H1 (cell line): ENCODE data around the gene CLUH. TPM values are rescaled to one million over a fixed set of nuclear protein-coding genes. Genes with fewer than 3 reads are reported as not detected.

Source experiments
- CTCF ChIA-PET: fragments of 300-600 bp; sonication (Branson Sonifier 250); formaldehyde crosslinking; loops from one replicate; lab custom pipeline; 2021; ENCODE audit not compliant: partially characterized antibody; lab: Charles Lee
- POLR2A ChIA-PET: fragments of 300-600 bp; sonication (Branson Sonifier 250); formaldehyde crosslinking; loops from one replicate; lab custom pipeline; 2021; ENCODE audit warnings: inconsistent platforms; ENCODE audit not compliant: partially characterized antibody; lab: Charles Lee
- DNase-seq, 2 experiments: peaks; one replicate each; pipeline versions ENCODE4 v3.0.0 to v3.0.0-alpha.2; 2010 to 2022; ENCODE audit warnings: low spot score in 2 of 2, low read depth in 1 of 2, mixed read lengths in 1 of 2
- FAIRE-seq: peaks from 2 replicates; lab custom pipeline; 2011; peaks lifted over from hg19 to GRCh38; lab: Jason Lieb, UNC
- H2AFZ ChIP-seq: 2 replicates; pipeline ENCODE4 v1.8.1; 2012; ENCODE audit warnings: low read length, inconsistent platforms
- H2AK5ac ChIP-seq: 2 replicates; pipeline ENCODE4 v1.6.1; 2013; ENCODE audit warnings: low read depth, low read length
- H2BK120ac ChIP-seq: replicated peaks from 2 replicates; pipeline ENCODE3; 2013; ENCODE audit warnings: low read depth, low read length, inconsistent platforms
- H2BK12ac ChIP-seq: 2 replicates; pipeline ENCODE4 v1.6.1; 2013; ENCODE audit warnings: low read depth, low read length
- H2BK15ac ChIP-seq: 2 replicates; pipeline ENCODE4 v1.6.1; 2013; ENCODE audit warnings: low read length
- H2BK20ac ChIP-seq: 2 replicates; pipeline ENCODE4 v1.6.1; 2013; ENCODE audit warnings: low read length
- H2BK5ac ChIP-seq: 2 replicates; pipeline ENCODE4 v1.6.1; 2013; ENCODE audit warnings: low read depth, low read length
- H3K14ac ChIP-seq: 2 replicates; pipeline ENCODE4 v1.6.1; 2013; ENCODE audit warnings: inconsistent platforms; ENCODE audit not compliant: insufficient read length
- H3K18ac ChIP-seq: 2 replicates; pipeline ENCODE4 v1.6.1; 2013; ENCODE audit warnings: low read length; ENCODE audit errors: extremely low read depth
- H3K23ac ChIP-seq: 2 replicates; pipeline ENCODE4 v1.6.1; 2013; ENCODE audit warnings: inconsistent platforms; ENCODE audit not compliant: insufficient read length
- H3K23me2 ChIP-seq: 2 replicates; pipeline ENCODE4 v1.6.1; 2013; ENCODE audit warnings: low read depth, low read length
- H3K27ac ChIP-seq: 2 replicates; pipeline ENCODE4 v1.6.1; 2011; ENCODE audit warnings: low read depth, low read length, inconsistent platforms
- H3K27me3 ChIP-seq, 4 experiments: replicated peaks in 1 of 4; 1 replicate in 1 of 4; 2 replicates in 3 of 4; pipeline versions ENCODE4 v1.6.1 to v1.8.1; 2011 to 2013; ENCODE audit warnings: low read length in 3 of 4, mild to moderate bottlenecking in 3 of 4, inconsistent platforms in 2 of 4, mixed read lengths in 2 of 4, moderate library complexity in 1 of 4; ENCODE audit not compliant: control insufficient read depth in 3 of 4, insufficient read depth in 3 of 4; ENCODE audit errors: extremely low read depth in 1 of 4
- H3K36me3 ChIP-seq, 4 experiments: 2 replicates each; pipeline versions ENCODE4 v1.6.1 to v1.8.1; 2011 to 2013; ENCODE audit warnings: mild to moderate bottlenecking in 4 of 4, low read length in 3 of 4, moderate library complexity in 2 of 4, control low read depth in 1 of 4, inconsistent platforms in 1 of 4; ENCODE audit not compliant: insufficient read depth in 4 of 4, control insufficient read depth in 2 of 4
- H3K4ac ChIP-seq: replicated peaks from 2 replicates; pipeline ENCODE3; 2013; ENCODE audit warnings: low read length, low read depth, mixed read lengths, inconsistent platforms; ENCODE audit not compliant: insufficient read length
- H3K4me1 ChIP-seq, 4 experiments: replicated peaks in 1 of 4; 1 replicate in 1 of 4; 2 replicates in 3 of 4; pipeline versions ENCODE4 v1.6.1 to v1.8.1; 2011 to 2013; ENCODE audit warnings: low read length in 3 of 4, inconsistent platforms in 2 of 4, mixed read lengths in 1 of 4; ENCODE audit not compliant: insufficient read depth in 4 of 4, control insufficient read depth in 3 of 4
- H3K4me2 ChIP-seq, 2 experiments: 2 replicates each; pipeline versions ENCODE4 v1.6.1 to v1.8.1; 2011 to 2013; ENCODE audit warnings: low read depth in 2 of 2, low read length in 2 of 2, control low read depth in 1 of 2, inconsistent platforms in 1 of 2, mild to moderate bottlenecking in 1 of 2; ENCODE audit not compliant: insufficient read depth in 1 of 2
- H3K4me3 ChIP-seq, 4 experiments: fragments of 200-600, 300-600 bp in 1 of 4; sonication (generic), shearing (Covaris generic), sonication (Bioruptor Twin) in 1 of 4; 2 replicates each; pipeline versions ENCODE4 v1.5.1 to v1.8.1; 2011 to 2016; ENCODE audit warnings: low read length in 4 of 4, low read depth in 3 of 4, control low read depth in 2 of 4, inconsistent platforms in 2 of 4, mild to moderate bottlenecking in 2 of 4, mixed read lengths in 1 of 4, moderate library complexity in 1 of 4; ENCODE audit not compliant: insufficient read depth in 2 of 4; ENCODE audit errors: extremely low read depth in 1 of 4
- H3K56ac ChIP-seq: replicated peaks from 2 replicates; pipeline ENCODE3; 2013; ENCODE audit warnings: low read depth, mild to moderate bottlenecking, mixed read lengths, low read length, inconsistent platforms; ENCODE audit not compliant: insufficient read length
- H3K79me1 ChIP-seq: 2 replicates; pipeline ENCODE4 v1.6.1; 2013; ENCODE audit warnings: low read depth, low read length, control low read depth
- H3K79me2 ChIP-seq, 2 experiments: 2 replicates each; pipeline versions ENCODE4 v1.6.1 to v1.8.1; 2012 to 2013; ENCODE audit warnings: low read length in 2 of 2, mild to moderate bottlenecking in 2 of 2, inconsistent platforms in 1 of 2; ENCODE audit not compliant: insufficient read depth in 2 of 2, control insufficient read depth in 1 of 2
- H3K9ac ChIP-seq, 4 experiments: replicated peaks in 1 of 4; 1 replicate in 1 of 4; 2 replicates in 3 of 4; pipeline versions ENCODE4 v1.6.1 to v1.8.1; 2011 to 2013; ENCODE audit warnings: low read depth in 3 of 4, low read length in 3 of 4, control low read depth in 2 of 4, mild to moderate bottlenecking in 2 of 4, moderate library complexity in 2 of 4, inconsistent platforms in 1 of 4; ENCODE audit errors: extremely low read depth in 1 of 4
- H3K9me3 ChIP-seq, 2 experiments: 2 replicates each; pipeline versions ENCODE4 v1.6.1 to v1.8.1; 2012 to 2013; ENCODE audit warnings: mild to moderate bottlenecking in 2 of 2, moderate library complexity in 2 of 2, control low read depth in 1 of 2, inconsistent platforms in 1 of 2, low read depth in 1 of 2, low read length in 1 of 2, mixed read lengths in 1 of 2; ENCODE audit not compliant: insufficient read depth in 2 of 2
- H4K20me1 ChIP-seq, 2 experiments: replicated peaks in 1 of 2; 2 replicates each; pipeline versions ENCODE3 to v1.8.1; 2011 to 2013; ENCODE audit warnings: inconsistent platforms in 2 of 2, low read length in 2 of 2, mild to moderate bottlenecking in 1 of 2; ENCODE audit not compliant: insufficient read depth in 2 of 2, control insufficient read depth in 1 of 2
- H4K5ac ChIP-seq: 2 replicates; pipeline ENCODE4 v1.6.1; 2013; ENCODE audit warnings: low read length, low read depth, mixed read lengths, inconsistent platforms; ENCODE audit not compliant: insufficient read length
- H4K8ac ChIP-seq: 2 replicates; pipeline ENCODE4 v1.8.0; 2013; ENCODE audit warnings: mild to moderate bottlenecking, moderate library complexity, low read length, inconsistent platforms; ENCODE audit not compliant: insufficient read depth; ENCODE audit errors: extremely low read depth
- H4K91ac ChIP-seq: replicated peaks from 2 replicates; pipeline ENCODE3; 2013; ENCODE audit warnings: low read length, mixed read lengths, inconsistent platforms; ENCODE audit not compliant: insufficient read length
- ASH2L ChIP-seq: fragments of 200-600, 300-600 bp; sonication (generic); IDR thresholded peaks from one replicate; pipeline ENCODE4 v1.7.1; 2017; ENCODE audit warnings: low read length
- CBX8 ChIP-seq: fragments of 300-800, 300-1000 bp; sonication (generic); IDR thresholded peaks from 2 replicates; pipeline ENCODE4 v1.7.1; 2016; ENCODE audit warnings: low read depth, low read length, borderline replicate concordance
- CTCF ChIP-seq, 3 experiments: IDR thresholded peaks; 1 replicate in 2 of 3; 2 replicates in 1 of 3; pipeline versions ENCODE4 v1.5.1 to v1.6.1; 2011; ENCODE audit warnings: low read length in 3 of 3, mild to moderate bottlenecking in 3 of 3, inconsistent platforms in 2 of 3, low read depth in 1 of 3, moderate library complexity in 1 of 3; ENCODE audit not compliant: insufficient read depth in 1 of 3; ENCODE audit errors: control extremely low read depth in 1 of 3
- JUND ChIP-seq: IDR thresholded peaks from 2 replicates; pipeline ENCODE4 v1.6.1; 2011; ENCODE audit warnings: mild to moderate bottlenecking, improper control_type of control experiment, low read length
- POLR2AphosphoS5 ChIP-seq: IDR thresholded peaks from 2 replicates; pipeline ENCODE4 v1.6.1; 2011; ENCODE audit warnings: low read depth, low read length
- SIN3A ChIP-seq, 2 experiments: IDR thresholded peaks in 1 of 2; conservative IDR thresholded peaks in 1 of 2; 2 replicates each; pipeline ENCODE4 v1.6.1; 2011 to 2012; ENCODE audit warnings: low read length in 2 of 2, improper control_type of control experiment in 1 of 2, low read depth in 1 of 2, mild to moderate bottlenecking in 1 of 2
- SIX5 ChIP-seq: IDR thresholded peaks from 2 replicates; pipeline ENCODE4 v1.6.1; 2011; ENCODE audit warnings: mild to moderate bottlenecking, low read depth, low read length
- SRF ChIP-seq: IDR thresholded peaks from 2 replicates; pipeline ENCODE4 v1.6.1; 2011; ENCODE audit warnings: mild to moderate bottlenecking, low read depth, low read length, moderate library complexity
- TBP ChIP-seq: IDR thresholded peaks from 2 replicates; pipeline ENCODE4 v1.6.1; 2011; ENCODE audit warnings: low read depth, low read length, improper control_type of control experiment
- WGBS, 2 experiments: shearing (Covaris generic) in 1 of 2; methylation state at CpG; one replicate each; pipeline versions ENCODE4 v1.1.6 to v1.1.7; 2013 to 2015; ENCODE audit warnings: low lambda C conversion rate in 2 of 2, mixed read lengths in 2 of 2, inconsistent platforms in 1 of 2, low coverage in 1 of 2, missing lambda C conversion rate in 1 of 2; ENCODE audit not compliant: insufficient replicate concordance in 2 of 2, insufficient coverage in 1 of 2, insufficient read length in 1 of 2; ENCODE audit errors: extremely low coverage in 1 of 2, missing lambda C conversion rate in 1 of 2; 5-methylcytosine and 5-hydroxymethylcytosine counted together
- polyA plus RNA-seq, 7 experiments: library from polyadenylated mRNA; depleted of rRNA in 3 of 7; stranded (reverse) in 5 of 7; unstranded in 2 of 7; fragments of >200 nt in 5 of 7; fragments of 200-250 nt in 2 of 7; gene quantifications; 1 replicate in 5 of 7; 2 replicates in 1 of 7; 4 replicates in 1 of 7; pipeline versions ENCODE4 v1.2.1 to v1.2.3, GENCODE V29; 2011 to 2013; ENCODE audit warnings: missing spikeins in 2 of 7, mixed read lengths in 2 of 7
- total RNA-seq: library from RNA; stranded (reverse); fragmentation: NEBNext Ultra II Directional; extraction: Animal tissue kit (Norgen Biotek cat#: 25700); gene quantifications from 2 replicates; pipeline ENCODE4 v1.2.1, GENCODE V29; 2021
- TF ChIP-seq, protein P1 (sequence below): IDR thresholded peaks from 2 replicates; pipeline ENCODE4 v1.6.1; 2011; ENCODE audit warnings: low read depth, mild to moderate bottlenecking, low read length; ENCODE audit not compliant: insufficient read depth

Gene CLUH
- total and polyA plus RNA-seq, 2 of the 8 experiments (the other 6 are each of a cell fraction or from before 2014, with no cell fraction given), result 33.6 to 98.6 TPM

DNA sequence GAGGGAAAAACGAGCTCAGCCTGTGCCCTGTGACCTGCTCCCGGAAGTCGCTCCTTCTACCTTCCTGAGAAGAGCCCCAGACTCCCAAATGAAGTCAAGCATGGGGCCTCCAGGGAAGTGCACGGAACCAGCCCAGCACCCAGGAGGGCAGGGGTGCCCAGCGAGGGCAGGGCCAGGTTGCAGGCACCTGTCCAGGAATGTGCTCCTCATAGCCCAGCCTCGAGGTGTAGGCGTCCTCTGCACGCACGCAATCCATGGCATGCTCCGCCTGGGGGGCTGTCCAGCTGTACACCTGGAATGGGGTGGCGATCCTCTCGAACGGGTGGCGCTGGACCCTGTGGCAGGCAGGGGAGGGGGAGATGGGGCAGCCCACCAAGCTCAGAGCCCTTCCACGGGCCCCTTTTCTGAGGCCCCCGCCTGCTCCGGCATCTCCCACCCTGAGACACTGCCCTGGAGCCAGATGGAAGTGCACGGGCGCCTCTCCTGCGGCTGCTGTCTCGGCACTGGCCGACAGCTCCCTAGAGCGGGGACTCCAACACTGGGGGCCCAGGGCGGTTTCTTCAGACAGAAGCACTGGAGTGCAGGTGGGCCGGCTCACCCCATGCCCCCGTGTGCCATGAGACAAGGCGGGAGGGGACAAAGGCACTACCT is 10.9 kb downstream of the CLUH start:
- no peak for DNase-seq
- no peak overlapping the region for H3K14ac ChIP-seq
- H3K9me3 ChIP-seq, result no peaks in the 10 kb centered on the region
- H3K23me2 ChIP-seq, result no peaks in the 10 kb centered on the region
- no peak overlapping the region for H2AK5ac ChIP-seq
- no peak overlapping the region for H3K18ac ChIP-seq
- H4K5ac ChIP-seq, result no peak overlapping the region
- no peak overlapping the region for H4K8ac ChIP-seq
- ChIA-PET POLR2A (interaction anchor here (1.1 to 1.4 kb wide), 3 partner anchors 12 to 191 kb away, joined by 3 read pairs; no protein-coding TSS in a partner anchor), CTCF (interaction anchor here (1.0 to 1.2 kb wide), 2 partner anchors 9 to 25 kb away, joined by 3 read pairs; no protein-coding TSS in a partner anchor)
- H3K4me3 ChIP-seq, result no peak overlapping the region
- H3K79me1 ChIP-seq, result peaks cover 5% of the 10 kb centered on the region
- H3K27ac ChIP-seq, result no peak overlapping the region
- no peak overlapping the region for H2BK12ac ChIP-seq
- H3K27me3 ChIP-seq, result no peaks in the 10 kb centered on the region
- FAIRE-seq, result no peak
- no peak overlapping the region for H2BK20ac ChIP-seq
- no peak overlapping the region for H4K91ac ChIP-seq
- peaks cover 0 to 3% (median 1%) of the 10 kb centered on the region in 4 experiments; a peak in 5 of 7 replicates for H3K4me1 ChIP-seq
- peaks cover 0 to 27% of the 10 kb centered on the region in 2 experiments for H4K20me1 ChIP-seq
- 93% methylated on average over 20 of the region's 27 CpGs; no CpG with 5 or more reads in 1 of the 2 experiments for WGBS, 2 experiments
- H2BK15ac ChIP-seq, result no peak overlapping the region
- peaks cover 0 to 7% of the 10 kb centered on the region in 2 experiments; a peak in 2 of 4 replicates for H3K79me2 ChIP-seq
- H2BK5ac ChIP-seq, result no peak overlapping the region
- no peak overlapping the region for H3K4ac ChIP-seq
- no peak overlapping the region for H2BK120ac ChIP-seq
- no peak overlapping the region for H3K4me2 ChIP-seq
- peaks cover 0 to 39% (median 21%) of the 10 kb centered on the region in 4 experiments; a peak in 7 of 8 replicates for H3K36me3 ChIP-seq
- no peak overlapping the region for H3K56ac ChIP-seq
- no peak overlapping the region for H3K9ac ChIP-seq
- H2AFZ ChIP-seq, result no peak overlapping the region
- no peak overlapping the region for H3K23ac ChIP-seq
- TF ChIP-seq JUND (no peak), SRF (no peak), POLR2AphosphoS5 (no peak), SIN3A (conservative IDR thresholded peaks at IDR 0.05 in 1 of 2, IDR thresholded peaks at IDR 0.05 in 1 of 2; ENCODE audit: low read depth in 1 of 2, low read length in 2 of 2) (no peak), TBP (no peak), CTCF (IDR thresholded peaks at IDR 0.05; ENCODE audit: control extremely low read depth in 1 of 3, insufficient read depth in 1 of 3, low read depth in 1 of 3, low read length in 3 of 3) (no peak), SIX5 (no peak), CBX8 (no peak), ASH2L (no peak)
- TF ChIP-seq, protein P1, sequence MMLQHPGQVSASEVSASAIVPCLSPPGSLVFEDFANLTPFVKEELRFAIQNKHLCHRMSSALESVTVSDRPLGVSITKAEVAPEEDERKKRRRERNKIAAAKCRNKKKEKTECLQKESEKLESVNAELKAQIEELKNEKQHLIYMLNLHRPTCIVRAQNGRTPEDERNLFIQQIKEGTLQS, result no peak
